Nephron (organoid): ENCODE measurements around the gene SF3B2.

Source experiments
- H3K27ac Mint-ChIP-seq, 3 experiments: 2 replicates each; pipeline ENCODE4 v1.8.0; 2020; ENCODE audit warnings: mixed read lengths in 3 of 3, mild to moderate bottlenecking in 2 of 3, moderate library complexity in 1 of 3
- H3K27me3 Mint-ChIP-seq: 2 replicates; pipeline ENCODE4 v1.8.0; 2021; ENCODE audit warnings: low read depth, mild to moderate bottlenecking, moderate library complexity, mixed read lengths
- H3K36me3 Mint-ChIP-seq: 2 replicates; pipeline ENCODE4 v1.8.0; 2020; ENCODE audit warnings: low read depth, mixed read lengths
- H3K4me1 Mint-ChIP-seq: 2 replicates; pipeline ENCODE4 v1.8.0; 2020; ENCODE audit warnings: mixed read lengths
- H3K4me3 Mint-ChIP-seq, 3 experiments: 2 replicates each; pipeline ENCODE4 v1.8.0; 2020; ENCODE audit warnings: mild to moderate bottlenecking in 3 of 3, mixed read lengths in 3 of 3, moderate library complexity in 2 of 3
- H3K9me3 Mint-ChIP-seq: 2 replicates; pipeline ENCODE4 v1.8.0; 2020; ENCODE audit warnings: mixed read lengths
- TF ChIP-seq, protein P1 (sequence below), 3 experiments: fragments of 200-600 bp; sonication (generic); IDR thresholded peaks; one replicate each; pipeline ENCODE4 v1.5.0; 2021; ENCODE audit warnings: antibody characterized with exemption in 3 of 3; ENCODE audit not compliant: unreplicated experiment in 3 of 3

Gene SF3B2

DNA sequence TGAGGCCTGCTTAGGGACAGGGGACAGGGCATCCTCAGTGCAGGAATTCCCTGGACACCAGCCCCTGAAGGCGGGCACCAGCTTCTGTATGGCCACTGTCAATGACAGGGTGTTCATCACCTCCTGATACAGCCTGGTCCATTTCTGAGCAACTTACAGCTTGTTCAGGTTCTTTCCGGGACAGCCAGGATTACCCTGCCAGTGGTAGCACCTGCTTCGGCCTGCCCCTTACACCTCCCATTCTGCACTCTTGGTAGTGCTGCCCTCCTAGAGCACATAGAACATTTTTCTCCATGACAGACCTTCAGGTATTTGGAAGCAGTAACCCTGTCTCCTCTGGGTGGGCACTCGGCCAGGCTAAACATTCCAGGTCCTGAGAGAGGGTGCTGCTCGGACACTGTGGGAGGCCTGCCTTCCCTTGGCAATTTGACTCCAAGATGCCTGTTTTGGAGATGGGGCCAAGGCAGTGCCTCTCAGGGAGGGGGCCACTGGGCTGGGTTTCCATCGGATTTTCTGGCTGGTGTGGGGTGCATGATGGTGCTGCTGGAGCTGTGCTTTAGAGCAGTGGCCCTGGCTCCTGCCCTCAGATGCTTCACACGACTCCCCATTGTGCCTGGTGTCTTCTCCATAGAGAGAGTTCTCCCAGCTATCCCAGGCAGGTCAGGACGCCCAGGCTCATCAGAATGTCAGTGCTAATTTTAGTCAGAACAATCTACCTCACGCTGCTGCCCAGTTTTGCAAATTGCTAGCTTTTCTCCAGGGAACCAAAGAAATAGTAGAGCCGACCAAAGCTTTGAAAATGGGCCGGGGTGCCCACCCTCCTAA, 4.4 kb upstream of the SF3B2 start:
- Mint-ChIP-seq H3K9me3 (no peaks in the 10 kb centered on the region), H3K4me3 (peak overlapping the region; percentile 82 to 86 (median 85)), H3K27me3 (no peaks in the 10 kb centered on the region), H3K36me3 (peaks cover 6% of the 10 kb centered on the region), H3K4me1 (peaks cover 28% of the 10 kb centered on the region), H3K27ac (peak overlapping the region; percentile 24 to 88 (median 69))
- TF ChIP-seq, protein P1, sequence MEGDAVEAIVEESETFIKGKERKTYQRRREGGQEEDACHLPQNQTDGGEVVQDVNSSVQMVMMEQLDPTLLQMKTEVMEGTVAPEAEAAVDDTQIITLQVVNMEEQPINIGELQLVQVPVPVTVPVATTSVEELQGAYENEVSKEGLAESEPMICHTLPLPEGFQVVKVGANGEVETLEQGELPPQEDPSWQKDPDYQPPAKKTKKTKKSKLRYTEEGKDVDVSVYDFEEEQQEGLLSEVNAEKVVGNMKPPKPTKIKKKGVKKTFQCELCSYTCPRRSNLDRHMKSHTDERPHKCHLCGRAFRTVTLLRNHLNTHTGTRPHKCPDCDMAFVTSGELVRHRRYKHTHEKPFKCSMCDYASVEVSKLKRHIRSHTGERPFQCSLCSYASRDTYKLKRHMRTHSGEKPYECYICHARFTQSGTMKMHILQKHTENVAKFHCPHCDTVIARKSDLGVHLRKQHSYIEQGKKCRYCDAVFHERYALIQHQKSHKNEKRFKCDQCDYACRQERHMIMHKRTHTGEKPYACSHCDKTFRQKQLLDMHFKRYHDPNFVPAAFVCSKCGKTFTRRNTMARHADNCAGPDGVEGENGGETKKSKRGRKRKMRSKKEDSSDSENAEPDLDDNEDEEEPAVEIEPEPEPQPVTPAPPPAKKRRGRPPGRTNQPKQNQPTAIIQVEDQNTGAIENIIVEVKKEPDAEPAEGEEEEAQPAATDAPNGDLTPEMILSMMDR (IDR thresholded peaks at IDR 0.05; ENCODE audit: unreplicated experiment in 3 of 3): no peak

DNA sequence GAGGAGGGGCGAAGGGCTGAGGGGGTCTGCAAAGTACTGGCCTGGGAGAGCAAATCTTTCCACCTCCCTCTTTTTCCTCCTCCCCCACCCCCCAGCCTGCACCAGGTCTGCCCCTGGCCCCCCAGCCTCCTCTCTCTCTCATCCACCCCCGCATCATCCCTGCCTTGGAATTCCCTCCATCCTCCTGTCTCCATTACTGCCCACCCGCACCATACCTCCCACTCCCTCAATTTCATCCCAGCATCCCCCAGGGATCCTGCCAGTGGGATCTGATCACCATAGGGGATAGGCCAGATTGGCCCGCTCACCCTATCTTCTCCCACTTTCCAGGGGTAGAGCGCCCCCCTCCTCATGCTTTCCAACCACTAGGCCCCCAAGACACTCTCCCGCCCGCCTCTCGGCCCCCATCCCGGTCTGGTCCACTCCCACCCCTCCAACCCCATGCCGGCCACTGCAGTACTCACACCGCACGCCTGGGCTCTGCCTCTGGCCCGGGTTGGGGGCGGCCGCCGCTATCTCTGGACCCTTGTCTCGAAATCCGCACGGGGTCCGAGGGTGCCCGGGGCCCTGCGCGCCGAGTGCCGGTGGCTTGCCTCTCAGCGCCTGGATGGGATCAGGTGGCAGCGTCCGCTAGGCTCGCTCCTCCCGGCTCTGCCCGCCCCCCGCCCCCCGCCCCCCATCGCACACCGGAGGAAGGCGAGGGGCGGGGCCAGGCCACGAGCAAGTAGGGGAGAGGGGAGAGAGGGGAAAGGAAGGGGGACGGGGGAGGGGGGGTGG, 3.4 kb upstream of the SF3B2 start, which contains the start of gene GAL3ST3:
Gene GAL3ST3, minus strand, starts transcription at position 615 of the 777 bp plus-strand sequence. CDS start 3,746 bp downstream, outside the sequence.
- no peaks in the 10 kb centered on the region for H3K27me3 Mint-ChIP-seq
- H3K4me3 Mint-ChIP-seq: peak within 1 kb of the TSS; percentile 82 to 86 (median 85)
- TF ChIP-seq, protein P1 (IDR thresholded peaks at IDR 0.05; ENCODE audit: unreplicated experiment in 3 of 3): no peak

DNA sequence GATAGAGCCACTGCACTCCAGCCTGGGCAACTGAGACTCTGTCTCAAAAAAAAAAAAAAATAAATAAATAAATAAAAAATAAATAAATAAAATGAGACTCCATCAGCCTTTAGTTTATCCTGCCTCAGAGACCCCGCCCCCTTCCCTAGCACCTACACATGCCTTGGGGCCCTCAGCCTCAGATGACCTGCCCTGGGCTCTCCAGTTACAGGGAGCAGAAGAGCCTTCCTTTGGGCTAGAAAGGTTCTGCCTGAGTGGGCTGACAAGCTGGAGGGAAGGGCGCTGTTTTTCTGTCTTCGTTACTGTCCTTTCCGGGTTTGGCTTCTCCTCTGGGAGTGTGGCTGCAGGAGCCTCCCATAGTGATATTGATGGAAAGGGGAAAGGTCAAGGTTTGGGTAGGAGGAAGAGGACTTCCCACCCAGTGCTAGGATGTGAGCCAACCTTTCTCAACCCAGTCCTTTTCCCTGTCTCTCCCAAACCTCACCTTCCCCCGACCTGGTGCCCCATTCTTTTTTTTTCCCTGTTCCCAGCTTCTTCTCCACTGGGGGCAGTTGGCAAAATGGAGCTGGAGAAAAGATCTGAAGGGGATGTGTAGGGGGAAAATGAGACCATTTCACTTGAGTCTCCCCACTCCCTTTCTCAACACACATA, 1.5 kb upstream of the SF3B2 start:
- H3K36me3 Mint-ChIP-seq: peaks cover 21% of the 10 kb centered on the region
- peak overlapping the region; percentile 99 to 100 (median 100) for H3K4me3 Mint-ChIP-seq
- H3K27ac Mint-ChIP-seq: peak overlapping the region; percentile 95 to 99 (median 99)
- H3K9me3 Mint-ChIP-seq: no peaks in the 10 kb centered on the region
- no peaks in the 10 kb centered on the region for H3K27me3 Mint-ChIP-seq
- peaks cover 39% of the 10 kb centered on the region for H3K4me1 Mint-ChIP-seq
- TF ChIP-seq, protein P1 (IDR thresholded peaks at IDR 0.05; ENCODE audit: unreplicated experiment in 3 of 3): no peak

More for the DNA sequence above, 3.4 kb upstream of the SF3B2 start, which contains the start of gene GAL3ST3:
- peaks cover 34% of the 10 kb centered on the region for H3K4me1 Mint-ChIP-seq
- H3K9me3 Mint-ChIP-seq: no peaks in the 10 kb centered on the region
- H3K27ac Mint-ChIP-seq: peak within 1 kb of the TSS; percentile 60 to 88 (median 69)
- peaks cover 8% of the 10 kb centered on the region for H3K36me3 Mint-ChIP-seq

DNA sequence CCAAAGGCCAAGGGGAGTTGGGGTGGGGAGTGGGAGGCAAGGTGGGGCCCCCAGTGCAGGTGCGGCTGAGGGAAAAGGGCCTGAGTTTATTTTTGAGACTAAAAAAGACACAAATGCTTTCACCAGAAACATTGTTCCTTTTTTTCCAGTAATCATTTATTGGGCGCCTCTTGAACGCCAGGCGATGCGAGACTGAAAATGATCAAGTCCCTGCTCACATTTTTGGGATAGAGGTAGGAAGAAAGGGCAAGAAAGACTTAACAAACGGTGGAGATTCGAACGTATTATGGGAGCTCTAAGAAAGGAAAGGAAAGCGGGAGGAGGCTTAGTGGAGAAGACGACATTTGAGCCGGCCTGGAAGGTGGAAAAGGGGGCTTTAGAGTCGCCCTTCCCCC, 796 bp upstream of the SF3B2 start:
- Mint-ChIP-seq H3K4me3 (peak overlapping the region; percentile 99 to 100 (median 100)), H3K36me3 (peaks cover 26% of the 10 kb centered on the region), H3K27ac (peak overlapping the region; percentile 95 to 99 (median 99)), H3K27me3 (no peaks in the 10 kb centered on the region), H3K4me1 (peaks cover 39% of the 10 kb centered on the region), H3K9me3 (no peaks in the 10 kb centered on the region)
- TF ChIP-seq, protein P1 (IDR thresholded peaks at IDR 0.05; ENCODE audit: unreplicated experiment in 3 of 3): no peak

DNA sequence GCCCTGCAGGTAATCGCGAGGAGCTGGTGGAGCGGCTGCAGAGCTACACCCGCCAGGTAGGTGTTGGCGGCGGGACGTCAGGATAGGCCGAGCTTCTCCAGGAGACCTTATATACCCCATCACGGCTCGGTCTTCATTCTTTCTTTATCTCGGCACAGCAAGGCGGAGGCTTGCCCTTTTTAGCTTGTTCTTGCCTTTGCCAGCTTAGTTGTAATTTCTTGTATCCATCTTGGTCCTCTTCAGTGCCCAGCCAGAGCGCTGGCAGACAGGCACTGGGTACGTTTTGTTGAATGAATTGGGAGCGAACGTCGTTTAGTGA, 459 bp downstream of the SF3B2 start:
- Mint-ChIP-seq H3K27ac (peak overlapping the region; percentile 63 to 99 (median 95)), H3K4me1 (peaks cover 38% of the 10 kb centered on the region), H3K27me3 (no peaks in the 10 kb centered on the region), H3K4me3 (peak overlapping the region; percentile 99 to 100 (median 100)), H3K36me3 (peaks cover 37% of the 10 kb centered on the region), H3K9me3 (no peaks in the 10 kb centered on the region)
- TF ChIP-seq, protein P1 (IDR thresholded peaks at IDR 0.05; ENCODE audit: unreplicated experiment in 3 of 3): no peak
